GM12878 (cell line): ENCODE measurements around the gene ATP6V0C. TPM values are rescaled to one million over a fixed set of nuclear protein-coding genes. Genes with fewer than 3 reads are reported as not detected.

Experiments used
- ATAC-seq: fragments of 200-7000 bp; cut with Tn5 transposase; 3 replicates; pipeline ENCODE4 v1.9.1; 2020; ENCODE audit warnings: mild to moderate bottlenecking, moderate library complexity
- BruUV-seq: library from RNA; stranded (reverse); fragments of 400-500 nt; replicated peaks from 2 replicates; lab custom pipeline; 2021; lab: Mats Ljungman, UMichigan
- CTCF ChIA-PET: fragments of 300-600 bp; sonication (Branson Sonifier 250); formaldehyde crosslinking; extraction: SDS; loops from one replicate; lab custom pipeline; 2021; ENCODE audit warnings: inconsistent platforms; lab: Yijun Ruan, JAX
- POLR2A ChIA-PET: fragments of 350-600 bp; formaldehyde crosslinking; extraction: SDS; loops from one replicate; lab custom pipeline; 2021; ENCODE audit warnings: inconsistent platforms; lab: Charles Lee
- RAD21 ChIA-PET: fragments of 300-600 bp; sonication (Branson Sonifier 250); formaldehyde crosslinking; loops from one replicate; lab custom pipeline; 2023; ENCODE audit warnings: antibody characterized with exemption; ENCODE audit not compliant: unreplicated experiment; lab: Charles Lee
- SMC1A ChIA-PET: fragments of 300-600 bp; sonication (Branson Sonifier 250); formaldehyde crosslinking; loops from one replicate; lab custom pipeline; 2023; ENCODE audit not compliant: unreplicated experiment, uncharacterized antibody; lab: Charles Lee
- DNase-seq: peaks from one replicate; pipeline ENCODE4 v3.0.0-alpha.2; 2011; ENCODE audit warnings: low read depth, low spot score
- FAIRE-seq: peaks from 3 replicates; lab custom pipeline; 2011; peaks lifted over from hg19 to GRCh38; lab: Jason Lieb, UNC
- H2AFZ ChIP-seq: 2 replicates; pipeline ENCODE4 v1.6.0; 2011; ENCODE audit warnings: low read depth, low read length, control low read depth; ENCODE audit not compliant: control insufficient read depth
- H3K27ac ChIP-seq: 2 replicates; pipeline ENCODE4 v1.5.1; 2011; ENCODE audit warnings: control low read depth; ENCODE audit not compliant: control insufficient read depth, insufficient read depth
- H3K27me3 ChIP-seq, 2 experiments: replicated peaks in 1 of 2; 2 replicates each; pipeline versions ENCODE4 v1.6.0 to v1.6.1; 2011; ENCODE audit warnings: low read length in 1 of 2; ENCODE audit not compliant: control insufficient read depth in 2 of 2, insufficient read depth in 2 of 2
- H3K36me3 ChIP-seq, 2 experiments: 2 replicates each; pipeline ENCODE4 v1.5.1; 2011; ENCODE audit warnings: low read length in 1 of 2; ENCODE audit not compliant: control insufficient read depth in 2 of 2, insufficient read depth in 2 of 2
- H3K4me1 ChIP-seq: 2 replicates; pipeline ENCODE4 v1.6.1; 2011; ENCODE audit warnings: mild to moderate bottlenecking, low read length, moderate library complexity, mixed read lengths; ENCODE audit not compliant: control insufficient read depth, insufficient read depth
- H3K4me2 ChIP-seq: 2 replicates; pipeline ENCODE4 v1.6.0; 2011; ENCODE audit warnings: control low read depth; ENCODE audit not compliant: control insufficient read depth, insufficient read depth
- H3K4me3 ChIP-seq: fragments of 200-600 bp; sonication (generic); 2 replicates; pipeline ENCODE4 v1.5.1; 2016
- H3K79me2 ChIP-seq: 2 replicates; pipeline ENCODE4 v1.6.0; 2011; ENCODE audit warnings: low read length; ENCODE audit not compliant: control insufficient read depth, insufficient read depth
- H3K9ac ChIP-seq: 2 replicates; pipeline ENCODE4 v1.8.0; 2011; ENCODE audit warnings: low read length, control low read depth, mixed read lengths; ENCODE audit not compliant: control insufficient read depth, insufficient read depth
- H3K9me3 ChIP-seq: replicated peaks from 3 replicates; pipeline ENCODE4 v1.5.1; 2011; ENCODE audit warnings: mild to moderate bottlenecking, low read length; ENCODE audit not compliant: control insufficient read depth, insufficient read depth
- H4K20me1 ChIP-seq: 2 replicates; pipeline ENCODE4 v1.6.0; 2011; ENCODE audit not compliant: control insufficient read depth, insufficient read depth
- CHD4 ChIP-seq: fragments of 200-600 bp; sonication (generic); IDR thresholded peaks from 2 replicates; pipeline ENCODE4 v1.6.1; 2016; ENCODE audit warnings: mild to moderate bottlenecking
- FOS ChIP-seq: IDR thresholded peaks from 3 replicates; pipeline ENCODE4 v1.6.1; 2011; ENCODE audit warnings: borderline replicate concordance; ENCODE audit not compliant: insufficient read length; ENCODE audit errors: extremely low read depth
- HDGF ChIP-seq: fragments of 450-650 bp; IDR thresholded peaks from 2 replicates; pipeline ENCODE4 v1.6.1; 2016; ENCODE audit warnings: antibody characterized with exemption
- IKZF2 ChIP-seq, 2 experiments: fragments of 450-650 bp; IDR thresholded peaks; 2 replicates each; pipeline ENCODE4 v1.6.1; 2017; ENCODE audit warnings: mild to moderate bottlenecking in 2 of 2, moderate library complexity in 2 of 2
- MEF2B ChIP-seq: fragments of 450-650 bp; IDR thresholded peaks from 2 replicates; pipeline ENCODE4 v1.6.1; 2018; ENCODE audit warnings: mild to moderate bottlenecking, moderate library complexity; ENCODE audit not compliant: partially characterized antibody, poor library complexity, severe bottlenecking
- MTA3 ChIP-seq: IDR thresholded peaks from 2 replicates; pipeline ENCODE4 v1.6.1; 2012; ENCODE audit warnings: low read length, inconsistent platforms, borderline replicate concordance
- NFYB ChIP-seq: IDR thresholded peaks from 2 replicates; pipeline ENCODE4 v1.6.1; 2011; ENCODE audit warnings: low read depth, mild to moderate bottlenecking, low read length, improper control_type of control experiment, moderate library complexity; ENCODE audit not compliant: insufficient read depth
- NR2C1 ChIP-seq: fragments of 450-650 bp; IDR thresholded peaks from 2 replicates; pipeline ENCODE4 v1.6.1; 2017; ENCODE audit warnings: antibody characterized with exemption, mild to moderate bottlenecking, moderate library complexity
- POLR2A ChIP-seq: IDR thresholded peaks from 2 replicates; pipeline ENCODE4 v1.6.1; 2011; ENCODE audit warnings: low read depth, mild to moderate bottlenecking, low read length
- RBBP5 ChIP-seq: fragments of 200-600 bp; sonication (generic); conservative IDR thresholded peaks from 2 replicates; pipeline ENCODE4 v1.6.1; 2016
- STAT3 ChIP-seq: IDR thresholded peaks from 2 replicates; pipeline ENCODE4 v1.6.1; 2011; ENCODE audit warnings: low read depth, low read length, improper control_type of control experiment
- SUPT20H ChIP-seq: IDR thresholded peaks from 2 replicates; pipeline ENCODE4 v1.6.1; 2011; ENCODE audit warnings: low read depth, mild to moderate bottlenecking, low read length, moderate library complexity, borderline replicate concordance; ENCODE audit not compliant: control insufficient read depth
- WGBS: methylation state at CpG from one replicate; pipeline ENCODE4 v1.1.6; 2016; ENCODE audit warnings: low lambda C conversion rate; ENCODE audit not compliant: insufficient replicate concordance, insufficient coverage; ENCODE audit errors: missing lambda C conversion rate; 5-methylcytosine and 5-hydroxymethylcytosine counted together
- in situ Hi-C: fragments of 300-500 bp; cut with MboI; formaldehyde crosslinking; loops from 9 replicates; pipeline ENCODE4 v1.14.3; 2018; ENCODE audit warnings: mixed read lengths
- intact Hi-C: fragments of 100-400 bp; cut with micrococcal nuclease; formaldehyde crosslinking; loops from one replicate; pipeline ENCODE4 v1.14.2; 2022; ENCODE audit not compliant: unreplicated experiment
- polyA plus RNA-seq, 11 experiments: library from polyadenylated mRNA; depleted of rRNA in 4 of 11; unstranded in 6 of 11; stranded (reverse) in 5 of 11; fragments of >200 nt; fragmentation: Nextera tagmentation in 4 of 11; fragmentation: Illumina TruSeq in 1 of 11; extraction: Ambion mirVana in 4 of 11; extraction: Trizol in 1 of 11; gene quantifications; 1 replicate in 1 of 11; 2 replicates in 10 of 11; pipeline versions ENCODE4 v1.2.1 to v1.2.3, GENCODE V29; 2011 to 2016; ENCODE audit warnings: inconsistent platforms in 2 of 11, missing spikeins in 2 of 11, low read depth in 1 of 11
- total RNA-seq, 4 experiments: library from RNA; depleted of rRNA in 3 of 4; stranded (reverse); fragments of >200 nt in 3 of 4; fragmentation: Illumina TruSeq in 1 of 4; extraction: Trizol in 1 of 4; gene quantifications; 2 replicates each; pipeline versions ENCODE4 v1.2.1 to v1.2.3, GENCODE V29; 2013 to 2021
- TF ChIP-seq, protein P1 (sequence below): IDR thresholded peaks from 2 replicates; pipeline ENCODE4 v1.6.1; 2012; ENCODE audit warnings: low read depth, low read length, improper control_type of control experiment
- TF ChIP-seq, protein P2 (sequence below): IDR thresholded peaks from 2 replicates; pipeline ENCODE4 v1.6.1; 2011; ENCODE audit warnings: borderline replicate concordance, low read depth, mild to moderate bottlenecking, moderate library complexity, low read length; ENCODE audit not compliant: insufficient read depth, poor library complexity, severe bottlenecking

Gene ATP6V0C
- total and polyA plus RNA-seq, 10 of the 15 experiments (the other 5 are each of a cell fraction or from before 2014, with no cell fraction given), result 2.4 to 135 (median 18.4) TPM

DNA sequence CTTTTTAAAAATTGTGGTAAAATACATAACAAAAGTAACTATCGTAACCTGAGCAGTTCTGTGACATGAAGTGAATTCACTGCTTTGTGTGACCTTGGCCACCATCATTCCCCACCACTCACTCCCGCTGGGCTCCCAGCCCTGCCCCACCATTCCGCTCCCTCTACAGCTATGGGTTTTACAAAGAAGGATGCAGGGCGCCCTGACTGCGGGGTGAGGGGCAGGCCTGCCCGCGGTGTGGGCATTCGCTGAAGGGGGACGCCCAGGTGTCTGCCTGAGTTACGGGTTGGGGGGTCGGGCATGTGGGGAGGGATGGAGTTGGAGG, 17.6 kb downstream of the ATP6V0C start, which contains the start of gene CEMP1:
TSS of gene CEMP1 (minus strand) at position 38 of the 325 bp plus-strand sequence. CDS start 335 bp downstream, outside the sequence.
- POLR2A ChIA-PET, result interaction anchor here (1.1 kb wide), 1 partner anchor 11 kb away, joined by 4 read pairs; the partner anchor contains the start of gene AMDHD2
- no peak for FAIRE-seq
- RAD21 ChIA-PET, result no interaction called here
- Histone ChIP-seq H3K4me1 (peaks cover 13% of the 10 kb centered on the region), H3K27ac (peak within 1 kb of the TSS; percentile 89), H3K9ac (peak within 1 kb of the TSS; percentile 85), H3K4me2 (peak within 1 kb of the TSS; percentile 100), H3K9me3 (no peaks in the 10 kb centered on the region), H4K20me1 (no peaks in the 10 kb centered on the region), H3K4me3 (peak within 1 kb of the TSS; percentile 95), H3K27me3 (no peaks in the 10 kb centered on the region), H2AFZ (peak within 1 kb of the TSS; percentile 82), H3K79me2 (no peaks in the 10 kb centered on the region), H3K36me3 (peaks cover 4 to 18% of the 10 kb centered on the region in 2 experiments; a peak in 3 of 4 replicates)
- no peak for ATAC-seq
- WGBS, result 13% methylated on average over 11 of the region's 11 CpGs
- CTCF ChIA-PET, result no interaction called here
- SMC1A ChIA-PET, result no interaction called here
- DNase-seq, result no peak
- TF ChIP-seq MTA3, result no peak
- TF ChIP-seq CHD4, result no peak
- TF ChIP-seq NR2C1, result no peak
- TF ChIP-seq IKZF2 (IDR thresholded peaks at IDR 0.05), result no peak
- TF ChIP-seq HDGF, result no peak
- TF ChIP-seq RBBP5, result no peak
- TF ChIP-seq NFYB, result no peak
- no peak for TF ChIP-seq SUPT20H
- TF ChIP-seq, protein P1, sequence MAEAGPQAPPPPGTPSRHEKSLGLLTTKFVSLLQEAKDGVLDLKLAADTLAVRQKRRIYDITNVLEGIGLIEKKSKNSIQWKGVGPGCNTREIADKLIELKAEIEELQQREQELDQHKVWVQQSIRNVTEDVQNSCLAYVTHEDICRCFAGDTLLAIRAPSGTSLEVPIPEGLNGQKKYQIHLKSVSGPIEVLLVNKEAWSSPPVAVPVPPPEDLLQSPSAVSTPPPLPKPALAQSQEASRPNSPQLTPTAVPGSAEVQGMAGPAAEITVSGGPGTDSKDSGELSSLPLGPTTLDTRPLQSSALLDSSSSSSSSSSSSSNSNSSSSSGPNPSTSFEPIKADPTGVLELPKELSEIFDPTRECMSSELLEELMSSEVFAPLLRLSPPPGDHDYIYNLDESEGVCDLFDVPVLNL, result no peak
- TF ChIP-seq POLR2A, result no peak
- no peak for TF ChIP-seq STAT3
- TF ChIP-seq, protein P2, sequence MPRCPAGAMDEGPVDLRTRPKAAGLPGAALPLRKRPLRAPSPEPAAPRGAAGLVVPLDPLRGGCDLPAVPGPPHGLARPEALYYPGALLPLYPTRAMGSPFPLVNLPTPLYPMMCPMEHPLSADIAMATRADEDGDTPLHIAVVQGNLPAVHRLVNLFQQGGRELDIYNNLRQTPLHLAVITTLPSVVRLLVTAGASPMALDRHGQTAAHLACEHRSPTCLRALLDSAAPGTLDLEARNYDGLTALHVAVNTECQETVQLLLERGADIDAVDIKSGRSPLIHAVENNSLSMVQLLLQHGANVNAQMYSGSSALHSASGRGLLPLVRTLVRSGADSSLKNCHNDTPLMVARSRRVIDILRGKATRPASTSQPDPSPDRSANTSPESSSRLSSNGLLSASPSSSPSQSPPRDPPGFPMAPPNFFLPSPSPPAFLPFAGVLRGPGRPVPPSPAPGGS, result no peak
- no peak for TF ChIP-seq FOS
- TF ChIP-seq MEF2B, result no peak
- in situ Hi-C loops (no loop called here), intact Hi-C loops (loop anchor here (10.0 kb wide), 1 partner anchor 153 kb away; the partner anchor contains the start of gene KCTD5)
- BruUV-seq, result no TSS peak
